Measurements from ENCODE around the gene CD70. TPM values are rescaled to one million over a fixed set of nuclear protein-coding genes. Genes with fewer than 3 reads are reported as not detected.
"Not testable (repeated sequence)": the region's sequence is repeated elsewhere in the genome, so short reads cannot be mapped to it uniquely, and the experiment has no call there.

The CD70 gene
- total and polyA plus RNA-seq, 4 experiments from 2014 or later = 1.8 to 3.0 (median 1.9) TPM

- intact Hi-C loops (cut with micrococcal nuclease) = no loop called here
- H3K4me1 ChIP-seq (ENCODE audit: insufficient read depth, low read length) = no peaks in the 10 kb centered on the region
- no peak overlapping the region for H3K4me3 Mint-ChIP-seq
- ChIA-PET CTCF (ENCODE audit: partially characterized antibody) (interaction anchor here (1.1 kb wide), 1 partner anchor 36 kb away, joined by 3 read pairs; no protein-coding TSS in a partner anchor), POLR2A (ENCODE audit: partially characterized antibody) (interaction anchor here (0.9 kb wide), 1 partner anchor 32 kb away, joined by 3 read pairs; no protein-coding TSS in a partner anchor)
- H3K27ac ChIP-seq (ENCODE audit: low read depth, low read length) = no peak overlapping the region
- H3K36me3 Mint-ChIP-seq = no peaks in the 10 kb centered on the region
- H3K27me3 ChIP-seq (ENCODE audit: insufficient read depth, low read length) = no peaks in the 10 kb centered on the region
- no peaks in the 10 kb centered on the region for H3K36me3 ChIP-seq (ENCODE audit: insufficient read depth, low read length)
- no peak overlapping the region for H3K27ac Mint-ChIP-seq
- peaks cover 9 to 18% of the 10 kb centered on the region in 2 donors for H3K27me3 Mint-ChIP-seq
- no peak overlapping the region for H3K4me3 ChIP-seq (ENCODE audit: low read length in 2 of 2)
- DNase-seq = no peak
- peaks cover 0 to 15% (median 7%) of the 10 kb centered on the region in 8 donors for H3K9me3 Mint-ChIP-seq
- H3K9me3 ChIP-seq (ENCODE audit: control insufficient read depth in 1 of 2, low read length in 2 of 2) = no peaks in the 10 kb centered on the region
- no peaks in the 10 kb centered on the region for H3K4me1 Mint-ChIP-seq
These were observed 20.2 kb downstream of the CD70 start for GRCh38 chr19:6570764-6571163.

GRCh38 chr19:6568816-6569215, 22.1 kb downstream of the CD70 start:
- H3K4me3 ChIP-seq (ENCODE audit: low read length in 2 of 2) = no peak overlapping the region
- Mint-ChIP-seq H3K9me3 (peaks cover 2 to 30% (median 13%) of the 10 kb centered on the region in 8 donors), H3K36me3 (no peaks in the 10 kb centered on the region), H3K4me3 (no peak overlapping the region), H3K4me1 (no peaks in the 10 kb centered on the region), H3K27ac (no peak overlapping the region), H3K27me3 (peaks cover 9 to 18% of the 10 kb centered on the region in 2 donors)
- H3K36me3 ChIP-seq (ENCODE audit: insufficient read depth, low read length) = no peaks in the 10 kb centered on the region
- no peaks in the 10 kb centered on the region for H3K27me3 ChIP-seq (ENCODE audit: insufficient read depth, low read length)
- POLR2A ChIA-PET (ENCODE audit: partially characterized antibody) = interaction anchor here (0.8 kb wide), 1 partner anchor 282 kb away, joined by 3 read pairs; no protein-coding TSS in a partner anchor
- no peaks in the 10 kb centered on the region for H3K4me1 ChIP-seq (ENCODE audit: insufficient read depth, low read length)
- H3K9me3 ChIP-seq (ENCODE audit: control insufficient read depth in 1 of 2, low read length in 2 of 2) = no peaks in the 10 kb centered on the region
- CTCF ChIA-PET (ENCODE audit: partially characterized antibody) = no interaction called here
- no peak for DNase-seq
- intact Hi-C loops (cut with micrococcal nuclease) = no loop called here
- H3K27ac ChIP-seq (ENCODE audit: low read depth, low read length) = no peak overlapping the region

GRCh38 chr19:6568010-6568526, 22.9 kb downstream of the CD70 start:
- DNase-seq = no peak
- Histone ChIP-seq H3K4me1 (ENCODE audit: insufficient read depth, low read length) (no peaks in the 10 kb centered on the region), H3K27me3 (ENCODE audit: insufficient read depth, low read length) (no peaks in the 10 kb centered on the region), H3K27ac (ENCODE audit: low read depth, low read length) (no peak overlapping the region), H3K9me3 (ENCODE audit: control insufficient read depth in 1 of 2, low read length in 2 of 2) (no peaks in the 10 kb centered on the region), H3K4me3 (ENCODE audit: low read length in 2 of 2) (no peak overlapping the region), H3K36me3 (ENCODE audit: insufficient read depth, low read length) (no peaks in the 10 kb centered on the region)
- intact Hi-C loops (cut with micrococcal nuclease) = no loop called here
- Mint-ChIP-seq H3K4me1 (no peaks in the 10 kb centered on the region), H3K4me3 (no peak overlapping the region), H3K9me3 (peaks cover 2 to 30% (median 13%) of the 10 kb centered on the region in 8 donors), H3K27me3 (peaks cover 9 to 21% of the 10 kb centered on the region in 2 donors), H3K27ac (no peak overlapping the region), H3K36me3 (no peaks in the 10 kb centered on the region)
- ChIA-PET POLR2A (ENCODE audit: partially characterized antibody) (no interaction called here), CTCF (ENCODE audit: partially characterized antibody) (no interaction called here)

GRCh38 chr19:6566727-6567126, 24.2 kb downstream of the CD70 start:
- POLR2A ChIA-PET (ENCODE audit: partially characterized antibody) = not testable (repeated sequence)

GRCh38 chr19:6564393-6564792, 26.6 kb downstream of the CD70 start:
- Mint-ChIP-seq H3K27me3 (peaks cover 2 to 16% of the 10 kb centered on the region in 2 donors), H3K27ac (no peak overlapping the region), H3K4me1 (no peaks in the 10 kb centered on the region), H3K36me3 (no peaks in the 10 kb centered on the region), H3K9me3 (peaks cover 0 to 23% (median 9%) of the 10 kb centered on the region in 8 donors), H3K4me3 (no peak overlapping the region)
- DNase-seq = no peak
- ChIA-PET POLR2A (ENCODE audit: partially characterized antibody) (no interaction called here), CTCF (ENCODE audit: partially characterized antibody) (no interaction called here)
- no peaks in the 10 kb centered on the region for H3K36me3 ChIP-seq (ENCODE audit: insufficient read depth, low read length)
- H3K27ac ChIP-seq (ENCODE audit: low read depth, low read length) = no peak overlapping the region
- H3K9me3 ChIP-seq (ENCODE audit: control insufficient read depth in 1 of 2, low read length in 2 of 2) = no peaks in the 10 kb centered on the region
- intact Hi-C loops (cut with micrococcal nuclease) = no loop called here
- H3K27me3 ChIP-seq (ENCODE audit: insufficient read depth, low read length) = no peaks in the 10 kb centered on the region
- no peaks in the 10 kb centered on the region for H3K4me1 ChIP-seq (ENCODE audit: insufficient read depth, low read length)
- no peak overlapping the region for H3K4me3 ChIP-seq (ENCODE audit: low read length in 2 of 2)

More at GRCh38 chr19:6566727-6567126, 24.2 kb downstream of the CD70 start:
- H3K9me3 ChIP-seq (ENCODE audit: control insufficient read depth in 1 of 2, low read length in 2 of 2); intact Hi-C loops (cut with micrococcal nuclease); H3K4me3 Mint-ChIP-seq; H3K36me3 ChIP-seq (ENCODE audit: insufficient read depth, low read length); H3K4me1 Mint-ChIP-seq; H3K4me1 ChIP-seq (ENCODE audit: insufficient read depth, low read length); H3K27me3 ChIP-seq (ENCODE audit: insufficient read depth, low read length); CTCF ChIA-PET (ENCODE audit: partially characterized antibody); DNase-seq; H3K27ac Mint-ChIP-seq; H3K27ac ChIP-seq (ENCODE audit: low read depth, low read length); H3K4me3 ChIP-seq (ENCODE audit: low read length in 2 of 2); H3K36me3 Mint-ChIP-seq: not testable (repeated sequence)
- peaks cover 2 to 30% (median 13%) of the 10 kb centered on the region in 8 donors for H3K9me3 Mint-ChIP-seq
- peaks cover 6 to 22% of the 10 kb centered on the region in 2 donors for H3K27me3 Mint-ChIP-seq

GRCh38 chr19:6562437-6562836, 28.5 kb downstream of the CD70 start:
- H3K4me1 ChIP-seq (ENCODE audit: insufficient read depth, low read length); H3K4me3 Mint-ChIP-seq; H3K36me3 ChIP-seq (ENCODE audit: insufficient read depth, low read length); H3K36me3 Mint-ChIP-seq; CTCF ChIA-PET (ENCODE audit: partially characterized antibody); H3K27me3 Mint-ChIP-seq; H3K4me3 ChIP-seq (ENCODE audit: low read length in 2 of 2); intact Hi-C loops (cut with micrococcal nuclease); DNase-seq; H3K9me3 ChIP-seq (ENCODE audit: control insufficient read depth in 1 of 2, low read length in 2 of 2); H3K27me3 ChIP-seq (ENCODE audit: insufficient read depth, low read length); POLR2A ChIA-PET (ENCODE audit: partially characterized antibody); H3K27ac ChIP-seq (ENCODE audit: low read depth, low read length); H3K27ac Mint-ChIP-seq; H3K4me1 Mint-ChIP-seq: not testable (repeated sequence)
- peaks cover 0 to 23% (median 8%) of the 10 kb centered on the region in 8 donors for H3K9me3 Mint-ChIP-seq

- ChIA-PET POLR2A (ENCODE audit: partially characterized antibody) (no interaction called here), CTCF (ENCODE audit: partially characterized antibody) (interaction anchor here (1.2 kb wide), 1 partner anchor 307 kb away, joined by 4 read pairs; no protein-coding TSS in a partner anchor)
- Histone ChIP-seq H3K4me1 (ENCODE audit: insufficient read depth, low read length) (peaks cover 15% of the 10 kb centered on the region), H3K4me3 (ENCODE audit: low read length in 2 of 2) (no peak overlapping the region), H3K27me3 (ENCODE audit: insufficient read depth, low read length) (no peaks in the 10 kb centered on the region), H3K9me3 (ENCODE audit: control insufficient read depth in 1 of 2, low read length in 2 of 2) (no peaks in the 10 kb centered on the region), H3K27ac (ENCODE audit: low read depth, low read length) (no peak overlapping the region), H3K36me3 (ENCODE audit: insufficient read depth, low read length) (no peaks in the 10 kb centered on the region)
- Mint-ChIP-seq H3K36me3 (no peaks in the 10 kb centered on the region), H3K4me3 (no peak overlapping the region), H3K27me3 (peaks cover 0 to under 1% of the 10 kb centered on the region in 2 donors), H3K4me1 (peaks cover 4 to 13% (median 5%) of the 10 kb centered on the region in 4 donors), H3K27ac (no peak overlapping the region), H3K9me3 (no peaks in the 10 kb centered on the region)
- intact Hi-C loops (cut with micrococcal nuclease) = no loop called here
- DNase-seq = no peak
These were observed 34.3 kb downstream of the CD70 start for GRCh38 chr19:6556480-6557195.
